SK-N-SH treated with all-trans-retinoic acid at 6 μM for 48 hours (cell line): ENCODE results near the gene TMEM131L.

ENCODE experiments used
- ARNTL ChIP-seq: fragments of 450-650 bp; formaldehyde crosslinking; IDR thresholded peaks from 2 replicates; pipeline ENCODE4 v1.5.0; 2020; ENCODE audit warnings: low read depth, mild to moderate bottlenecking, moderate library complexity, borderline replicate concordance
- CREB5 ChIP-seq: fragments of 250-450 bp; sonication (Bioruptor Pico); IDR thresholded peaks from 2 replicates; pipeline ENCODE4 v1.5.1; 2020; ENCODE audit warnings: low read depth, mild to moderate bottlenecking, moderate library complexity
- CSRNP3 ChIP-seq: fragments of 250-450 bp; sonication (Bioruptor Pico); IDR thresholded peaks from 2 replicates; pipeline ENCODE4 v1.5.1; 2021; ENCODE audit warnings: mild to moderate bottlenecking, moderate library complexity
- ZC3H10 ChIP-seq: fragments of 250-450 bp; sonication (Bioruptor Pico); IDR thresholded peaks from 2 replicates; pipeline ENCODE4 v1.5.1; 2021; ENCODE audit warnings: mild to moderate bottlenecking, moderate library complexity

GRCh38 chr4:153603258-153603657, 137.1 kb downstream of the TMEM131L start:
- no peak for TF ChIP-seq CSRNP3 (CRISPR knock-in tag)
- TF ChIP-seq ARNTL (CRISPR knock-in tag), result no peak
- no peak for TF ChIP-seq ZC3H10 (CRISPR knock-in tag)
- TF ChIP-seq CREB5 (CRISPR knock-in tag), result no peak
